Liver (tissue), 2 donors: Measurements from ENCODE around the gene TNFSF12.

Experiments used
- FOXA1 ChIP-seq: IDR thresholded peaks from 2 replicates; pipeline ENCODE4 v1.6.1; 2016; ENCODE audit warnings: antibody characterized with exemption
- TAF1 ChIP-seq: conservative IDR thresholded peaks from 2 replicates; pipeline ENCODE4 v1.6.1; 2016; ENCODE audit warnings: antibody characterized with exemption, mild to moderate bottlenecking
- donor health status: healthy.

- TF ChIP-seq TAF1 (no peak), FOXA1 (no peak)
Observed at GRCh38 chr17:7509937-7510336, 38.9 kb upstream of the TNFSF12 start.
